HG03196 (cell line): ENCODE measurements around the gene PFKFB4.
"Not testable (repeated sequence)": the region's sequence is repeated elsewhere in the genome, so short reads cannot be mapped to it uniquely, and the experiment has no call there.

Experiments used
- ATAC-seq: cut with Tn5 transposase; IDR thresholded peaks from one replicate; pipeline ENCODE4 v1.9.1; 2021; ENCODE audit not compliant: unreplicated experiment

Gene PFKFB4

GRCh38 chr3:48561045-48561736 lies 4.6 kb upstream of the PFKFB4 start:
- ATAC-seq, result no peak

- ATAC-seq, result no peak
Measured at GRCh38 chr3:48560648-48561018, 4.0 kb upstream of the PFKFB4 start.

- ATAC-seq, result no peak
Measured at GRCh38 chr3:48558493-48559134, 2.0 kb upstream of the PFKFB4 start.

DNA sequence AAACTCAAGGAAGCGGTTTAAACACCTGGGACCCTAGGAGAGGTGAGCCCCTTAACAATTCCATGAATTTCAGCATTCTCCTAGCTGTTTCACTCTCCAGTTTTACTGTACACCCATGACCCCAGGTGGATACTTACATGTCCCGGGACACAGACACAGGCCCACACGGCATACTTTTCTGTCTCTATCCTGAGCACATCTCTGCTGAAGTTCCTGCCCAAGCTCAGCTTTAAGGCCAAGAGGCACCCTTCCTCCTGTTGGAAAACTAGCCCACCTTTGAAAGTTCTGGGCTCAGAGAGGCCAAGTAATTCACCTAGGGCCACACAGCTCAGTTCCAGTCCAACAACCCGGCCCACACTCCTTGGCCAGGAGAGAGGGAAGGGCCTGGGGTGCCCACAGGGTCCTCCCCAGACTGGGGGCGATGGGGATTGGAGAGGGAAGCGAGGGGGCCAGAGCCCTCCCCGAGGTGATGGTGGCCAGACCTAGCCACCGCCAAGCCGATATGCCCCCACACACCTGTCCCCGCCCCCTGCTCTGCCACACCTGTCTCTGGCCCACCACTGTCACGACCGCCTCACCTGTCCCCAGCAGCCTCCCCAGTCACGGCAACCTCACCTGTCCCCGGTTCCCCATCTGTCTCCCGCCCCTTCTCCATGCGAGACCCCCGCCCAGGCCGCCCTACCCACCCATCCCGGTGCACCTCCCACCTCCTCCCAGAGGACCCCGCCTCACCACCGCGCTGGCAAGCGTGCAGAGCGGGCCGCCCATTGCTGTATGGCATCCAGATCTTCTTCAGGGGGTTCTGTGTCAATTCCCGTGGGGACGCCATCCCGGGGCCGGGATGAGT lies 431 bp downstream of the PFKFB4 start:
- ATAC-seq, result no peak

GRCh38 chr3:48555231-48555948 lies 1.2 kb downstream of the PFKFB4 start:
- no peak for ATAC-seq

GRCh38 chr3:48553886-48554845 lies 2.4 kb downstream of the PFKFB4 start:
- ATAC-seq, result no peak

DNA sequence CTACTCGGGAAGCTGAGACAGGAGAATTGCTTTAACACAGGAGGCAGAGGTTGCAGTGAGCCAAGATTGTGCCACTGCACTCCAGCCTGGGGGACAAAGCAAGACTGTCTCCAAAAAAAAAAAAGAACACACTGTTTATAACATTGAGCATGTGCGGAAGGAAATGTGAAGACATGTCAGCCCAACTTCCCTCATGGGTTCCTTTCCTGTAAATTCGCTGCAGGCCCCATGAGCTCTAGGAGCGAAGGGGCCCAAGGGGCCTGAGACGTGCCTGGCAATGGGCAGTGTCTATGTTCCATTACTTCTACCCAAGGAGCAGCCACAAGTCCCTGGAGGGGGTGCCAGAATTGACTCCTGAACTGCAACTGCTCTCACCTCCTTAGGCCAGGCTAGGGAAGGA lies 3.2 kb downstream of the PFKFB4 start:
- no peak for ATAC-seq

GRCh38 chr3:48552111-48552951 lies 4.3 kb downstream of the PFKFB4 start:
- ATAC-seq, result no peak

- ATAC-seq, result not testable (repeated sequence)
Measured at GRCh38 chr3:48551651-48552050, 5.0 kb downstream of the PFKFB4 start.

- ATAC-seq, result peak; percentile 53
Measured at GRCh38 chr3:48548729-48549705, 7.6 kb downstream of the PFKFB4 start.

DNA sequence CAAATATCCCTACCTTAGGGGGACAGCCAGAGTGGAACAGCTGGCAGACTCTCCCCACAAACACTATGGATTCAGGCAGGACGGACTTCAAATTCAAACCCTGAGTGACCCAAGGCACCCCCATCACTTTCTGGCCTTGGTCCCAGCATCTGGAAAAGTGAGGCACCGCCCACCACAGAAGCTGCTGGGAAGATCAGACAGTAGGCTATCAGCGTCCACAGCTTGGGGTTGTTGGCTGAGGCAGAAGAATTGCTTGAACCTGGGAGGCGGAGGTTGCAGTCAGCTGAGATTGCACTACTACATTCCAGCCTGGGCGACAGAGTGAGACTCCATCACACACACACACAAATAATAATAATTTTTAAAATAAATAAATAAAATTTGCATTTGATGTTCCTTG lies 8.5 kb downstream of the PFKFB4 start:
- no peak for ATAC-seq

- no peak for ATAC-seq
Measured at GRCh38 chr3:48546203-48546829, 10.3 kb downstream of the PFKFB4 start.

DNA sequence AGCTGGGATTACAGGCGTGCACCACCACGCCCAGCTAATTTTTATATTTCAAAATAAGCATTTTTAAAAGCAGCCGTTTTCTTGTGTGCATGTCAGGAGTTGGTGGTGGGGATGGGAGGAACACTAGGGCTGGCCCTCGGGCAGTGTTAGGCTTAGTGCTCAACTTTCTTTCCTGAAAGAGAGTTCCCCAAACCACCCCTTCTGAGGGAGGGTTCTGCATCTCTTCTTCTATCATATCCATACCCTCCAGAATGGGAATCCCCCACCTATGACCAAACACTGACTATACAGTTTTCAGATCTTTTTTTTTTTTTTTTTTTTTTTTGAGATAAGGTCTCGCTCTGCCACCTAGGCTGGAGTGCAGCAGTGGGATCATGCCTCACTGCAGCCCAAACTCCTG lies 12.5 kb downstream of the PFKFB4 start:
- no peak for ATAC-seq

- ATAC-seq, result no peak
Measured at GRCh38 chr3:48543271-48543866, 13.2 kb downstream of the PFKFB4 start.

DNA sequence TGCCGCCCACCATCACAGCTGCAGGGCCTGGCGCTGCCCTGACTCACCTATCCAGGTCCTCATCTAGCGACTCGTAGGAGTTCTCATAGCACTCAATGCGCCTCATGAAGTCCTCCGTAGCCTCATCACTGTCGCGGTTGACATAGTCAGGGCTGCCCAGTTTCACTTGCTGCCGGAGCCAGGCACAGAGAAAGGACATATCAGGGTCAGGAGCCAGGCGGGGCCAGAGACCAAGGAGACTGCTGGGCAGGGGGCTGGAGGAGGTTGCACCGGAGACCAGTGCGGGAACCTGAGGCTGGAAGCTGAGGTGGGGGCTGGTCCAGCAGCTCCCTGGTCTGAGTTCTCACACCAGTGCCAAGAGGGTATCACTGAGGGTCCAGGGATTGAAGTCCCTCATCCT lies 18.2 kb downstream of the PFKFB4 start:
- ATAC-seq, result no peak

- ATAC-seq, result no peak
Measured at GRCh38 chr3:48536785-48537184, 19.8 kb downstream of the PFKFB4 start.

- no peak for ATAC-seq
Measured at GRCh38 chr3:48536116-48536515, 20.5 kb downstream of the PFKFB4 start.
